HepG2 (cell line): Measurements from ENCODE around the gene SSPN. TPM values are rescaled to one million over a fixed set of nuclear protein-coding genes. Genes with fewer than 3 reads are reported as not detected.

Experiments
- AHR ChIP-seq: IDR thresholded peaks from 2 replicates; pipeline ENCODE4 v1.6.1; 2018; ENCODE audit warnings: missing genetic modification reagents, missing compliant biosample characterization
- KDM2A ChIP-seq: sonication (generic); formaldehyde crosslinking; IDR thresholded peaks from 2 replicates; pipeline ENCODE4 v1.4.0; 2020; ENCODE audit warnings: low read depth, missing genetic modification reagents, borderline replicate concordance
- NFATC3 ChIP-seq: sonication (generic); formaldehyde crosslinking; IDR thresholded peaks from 2 replicates; pipeline ENCODE4 v1.5.1; 2020; ENCODE audit warnings: mild to moderate bottlenecking, missing genetic modification reagents
- NFKBIZ ChIP-seq: IDR thresholded peaks from 2 replicates; pipeline ENCODE4 v1.6.1; 2018; ENCODE audit warnings: missing genetic modification reagents, missing compliant biosample characterization
- PHF8 ChIP-seq: sonication (generic); formaldehyde crosslinking; IDR thresholded peaks from 2 replicates; pipeline ENCODE4 v1.5.0; 2020; ENCODE audit warnings: missing genetic modification reagents
- RAD51 ChIP-seq: fragments of 450-650 bp; IDR thresholded peaks from 2 replicates; pipeline ENCODE4 v1.6.1; 2016; ENCODE audit warnings: borderline replicate concordance
- RXRB ChIP-seq: IDR thresholded peaks from 2 replicates; pipeline ENCODE4 v1.6.1; 2016; ENCODE audit warnings: borderline replicate concordance, missing genetic modification reagents, missing compliant biosample characterization
- ZNF17 ChIP-seq: sonication (generic); formaldehyde crosslinking; IDR thresholded peaks from 2 replicates; pipeline ENCODE4 v1.5.0; 2020; ENCODE audit warnings: mild to moderate bottlenecking, missing genetic modification reagents
- ZNF30 ChIP-seq: sonication (generic); formaldehyde crosslinking; IDR thresholded peaks from 2 replicates; pipeline ENCODE4 v1.5.0; 2020; ENCODE audit warnings: mild to moderate bottlenecking, missing genetic modification reagents
- ZNF331 ChIP-seq: sonication (generic); formaldehyde crosslinking; IDR thresholded peaks from 2 replicates; pipeline ENCODE4 v1.4.0; 2020; ENCODE audit warnings: missing genetic modification reagents
- ZNF598 ChIP-seq: sonication (generic); formaldehyde crosslinking; IDR thresholded peaks from 2 replicates; pipeline ENCODE4 v1.5.1; 2020; ENCODE audit warnings: mild to moderate bottlenecking, missing genetic modification reagents, borderline replicate concordance
- ZNF737 ChIP-seq: sonication (generic); formaldehyde crosslinking; IDR thresholded peaks from 2 replicates; pipeline ENCODE4 v1.5.0; 2020; ENCODE audit warnings: missing genetic modification reagents, mild to moderate bottlenecking, borderline replicate concordance
- ZNF747 ChIP-seq: sonication (generic); formaldehyde crosslinking; IDR thresholded peaks from 2 replicates; pipeline ENCODE4 v1.8.1; 2023; ENCODE audit warnings: missing genetic modification reagents, mild to moderate bottlenecking, borderline replicate concordance
- polyA plus RNA-seq, 8 experiments: library from polyadenylated mRNA; depleted of rRNA in 3 of 8; stranded (reverse) in 7 of 8; unstranded in 1 of 8; fragments of >200 nt; fragmentation: Illumina TruSeq in 4 of 8; extraction: Trizol in 4 of 8; gene quantifications; 2 replicates each; pipeline versions ENCODE4 v1.2.1 to v1.2.3, GENCODE V29; 2011 to 2016; ENCODE audit warnings: low read depth in 4 of 8, missing spikeins in 1 of 8, mixed read lengths in 1 of 8; ENCODE audit not compliant: insufficient read depth in 1 of 8
- total RNA-seq, 5 experiments: library from RNA; depleted of rRNA; stranded (reverse); fragments of >200 nt; fragmentation: Illumina TruSeq; extraction: Trizol; gene quantifications; 2 replicates each; pipeline ENCODE4 v1.2.3, GENCODE V29; 2016; ENCODE audit warnings: low read depth in 1 of 5
- TF ChIP-seq, protein P1 (sequence below): sonication (generic); formaldehyde crosslinking; IDR thresholded peaks from 2 replicates; pipeline ENCODE4 v1.4.0; 2020; ENCODE audit warnings: mild to moderate bottlenecking, missing genetic modification reagents
- TF ChIP-seq, protein P2 (sequence below): IDR thresholded peaks from 2 replicates; pipeline ENCODE4 v1.6.1; 2016
- TF ChIP-seq, protein P3 (sequence below): sonication (generic); formaldehyde crosslinking; IDR thresholded peaks from 2 replicates; pipeline ENCODE4 v1.9.0; 2021; ENCODE audit warnings: mild to moderate bottlenecking, missing genetic modification reagents
- TF ChIP-seq, protein P4 (sequence below): fragments of 450-650 bp; IDR thresholded peaks from 2 replicates; pipeline ENCODE4 v1.6.1; 2017; ENCODE audit warnings: mild to moderate bottlenecking

Gene SSPN
- total and polyA plus RNA-seq, 2 of the 13 experiments (the other 11 are each of a cell fraction or from before 2014, with no cell fraction given): not detected

DNA sequence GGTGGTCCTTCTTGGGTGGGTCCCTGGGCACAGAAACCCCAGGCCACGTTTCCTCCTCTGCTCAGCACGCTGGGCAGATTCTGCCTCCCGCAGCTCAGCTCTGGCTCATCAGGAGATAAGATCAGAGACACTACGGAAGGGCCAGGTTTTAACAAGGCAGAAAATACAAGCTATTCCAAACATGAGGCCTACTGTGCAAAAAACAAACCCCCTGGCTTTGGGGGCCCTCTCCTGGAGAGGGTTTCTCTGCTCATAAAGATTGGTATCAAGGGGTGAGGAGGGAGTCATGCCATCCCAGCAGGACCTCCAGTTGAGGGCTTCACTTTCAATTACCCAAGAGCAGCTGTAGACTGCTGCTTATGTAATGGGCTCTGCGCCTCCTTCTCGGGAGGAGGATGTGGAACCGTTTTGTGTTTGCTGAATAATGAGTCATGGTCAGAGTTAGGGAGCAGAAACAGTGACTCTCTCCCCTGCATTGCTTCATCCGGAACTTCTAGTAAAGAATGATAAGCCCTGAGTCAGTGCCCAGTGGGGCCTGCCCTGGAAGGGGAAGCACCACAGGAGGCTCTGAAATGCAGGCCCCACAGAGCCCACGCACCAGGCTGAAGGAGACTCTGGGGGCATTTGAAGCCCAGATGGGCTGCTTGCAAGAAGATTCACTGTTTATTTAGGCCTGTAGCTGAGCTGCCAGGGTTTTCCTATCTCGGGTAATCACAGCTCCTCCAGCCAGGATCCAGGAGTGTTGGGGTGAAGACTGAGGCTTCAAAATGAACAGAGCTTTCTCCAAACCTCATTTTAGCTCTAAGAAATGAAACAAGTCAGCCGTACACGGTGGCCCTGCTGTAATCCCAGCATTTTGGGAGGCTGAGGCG lies 79.3 kb downstream of the SSPN start (continued):
- 0 out of 2 replicates have a peak, but pooled peaks have one; percentile 25 for TF ChIP-seq AHR (CRISPR knock-in tag)
- TF ChIP-seq NFATC3 (CRISPR knock-in tag): no peak
- no peak for TF ChIP-seq RAD51
- no peak; the same call in 1 of the 2 replicates for TF ChIP-seq PHF8 (CRISPR knock-in tag)
- no peak for TF ChIP-seq ZNF30 (CRISPR knock-in tag)
- TF ChIP-seq NFKBIZ (CRISPR knock-in tag): 0 out of 2 replicates have a peak, but pooled peaks have one; percentile 75
- TF ChIP-seq, protein P1, sequence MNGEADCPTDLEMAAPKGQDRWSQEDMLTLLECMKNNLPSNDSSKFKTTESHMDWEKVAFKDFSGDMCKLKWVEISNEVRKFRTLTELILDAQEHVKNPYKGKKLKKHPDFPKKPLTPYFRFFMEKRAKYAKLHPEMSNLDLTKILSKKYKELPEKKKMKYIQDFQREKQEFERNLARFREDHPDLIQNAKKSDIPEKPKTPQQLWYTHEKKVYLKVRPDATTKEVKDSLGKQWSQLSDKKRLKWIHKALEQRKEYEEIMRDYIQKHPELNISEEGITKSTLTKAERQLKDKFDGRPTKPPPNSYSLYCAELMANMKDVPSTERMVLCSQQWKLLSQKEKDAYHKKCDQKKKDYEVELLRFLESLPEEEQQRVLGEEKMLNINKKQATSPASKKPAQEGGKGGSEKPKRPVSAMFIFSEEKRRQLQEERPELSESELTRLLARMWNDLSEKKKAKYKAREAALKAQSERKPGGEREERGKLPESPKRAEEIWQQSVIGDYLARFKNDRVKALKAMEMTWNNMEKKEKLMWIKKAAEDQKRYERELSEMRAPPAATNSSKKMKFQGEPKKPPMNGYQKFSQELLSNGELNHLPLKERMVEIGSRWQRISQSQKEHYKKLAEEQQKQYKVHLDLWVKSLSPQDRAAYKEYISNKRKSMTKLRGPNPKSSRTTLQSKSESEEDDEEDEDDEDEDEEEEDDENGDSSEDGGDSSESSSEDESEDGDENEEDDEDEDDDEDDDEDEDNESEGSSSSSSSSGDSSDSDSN: peak; percentile 65; the same call in 1 of the 2 replicates
- peak; percentile 69; the same call in 1 of the 2 replicates for TF ChIP-seq ZNF331 (CRISPR knock-in tag)
- no peak for TF ChIP-seq ZNF747 (CRISPR knock-in tag)
- TF ChIP-seq KDM2A: peak; percentile 67
- TF ChIP-seq ZNF598 (CRISPR knock-in tag): no peak
- TF ChIP-seq ZNF737 (CRISPR knock-in tag): no peak
- no peak for TF ChIP-seq ZNF17 (CRISPR knock-in tag)
- TF ChIP-seq, protein P2, sequence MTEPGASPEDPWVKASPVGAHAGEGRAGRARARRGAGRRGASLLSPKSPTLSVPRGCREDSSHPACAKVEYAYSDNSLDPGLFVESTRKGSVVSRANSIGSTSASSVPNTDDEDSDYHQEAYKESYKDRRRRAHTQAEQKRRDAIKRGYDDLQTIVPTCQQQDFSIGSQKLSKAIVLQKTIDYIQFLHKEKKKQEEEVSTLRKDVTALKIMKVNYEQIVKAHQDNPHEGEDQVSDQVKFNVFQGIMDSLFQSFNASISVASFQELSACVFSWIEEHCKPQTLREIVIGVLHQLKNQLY (CRISPR knock-in tag): peak; percentile 53; the same call in 1 of the 2 replicates
- peak; percentile 89 for TF ChIP-seq RXRB
- TF ChIP-seq, protein P3, sequence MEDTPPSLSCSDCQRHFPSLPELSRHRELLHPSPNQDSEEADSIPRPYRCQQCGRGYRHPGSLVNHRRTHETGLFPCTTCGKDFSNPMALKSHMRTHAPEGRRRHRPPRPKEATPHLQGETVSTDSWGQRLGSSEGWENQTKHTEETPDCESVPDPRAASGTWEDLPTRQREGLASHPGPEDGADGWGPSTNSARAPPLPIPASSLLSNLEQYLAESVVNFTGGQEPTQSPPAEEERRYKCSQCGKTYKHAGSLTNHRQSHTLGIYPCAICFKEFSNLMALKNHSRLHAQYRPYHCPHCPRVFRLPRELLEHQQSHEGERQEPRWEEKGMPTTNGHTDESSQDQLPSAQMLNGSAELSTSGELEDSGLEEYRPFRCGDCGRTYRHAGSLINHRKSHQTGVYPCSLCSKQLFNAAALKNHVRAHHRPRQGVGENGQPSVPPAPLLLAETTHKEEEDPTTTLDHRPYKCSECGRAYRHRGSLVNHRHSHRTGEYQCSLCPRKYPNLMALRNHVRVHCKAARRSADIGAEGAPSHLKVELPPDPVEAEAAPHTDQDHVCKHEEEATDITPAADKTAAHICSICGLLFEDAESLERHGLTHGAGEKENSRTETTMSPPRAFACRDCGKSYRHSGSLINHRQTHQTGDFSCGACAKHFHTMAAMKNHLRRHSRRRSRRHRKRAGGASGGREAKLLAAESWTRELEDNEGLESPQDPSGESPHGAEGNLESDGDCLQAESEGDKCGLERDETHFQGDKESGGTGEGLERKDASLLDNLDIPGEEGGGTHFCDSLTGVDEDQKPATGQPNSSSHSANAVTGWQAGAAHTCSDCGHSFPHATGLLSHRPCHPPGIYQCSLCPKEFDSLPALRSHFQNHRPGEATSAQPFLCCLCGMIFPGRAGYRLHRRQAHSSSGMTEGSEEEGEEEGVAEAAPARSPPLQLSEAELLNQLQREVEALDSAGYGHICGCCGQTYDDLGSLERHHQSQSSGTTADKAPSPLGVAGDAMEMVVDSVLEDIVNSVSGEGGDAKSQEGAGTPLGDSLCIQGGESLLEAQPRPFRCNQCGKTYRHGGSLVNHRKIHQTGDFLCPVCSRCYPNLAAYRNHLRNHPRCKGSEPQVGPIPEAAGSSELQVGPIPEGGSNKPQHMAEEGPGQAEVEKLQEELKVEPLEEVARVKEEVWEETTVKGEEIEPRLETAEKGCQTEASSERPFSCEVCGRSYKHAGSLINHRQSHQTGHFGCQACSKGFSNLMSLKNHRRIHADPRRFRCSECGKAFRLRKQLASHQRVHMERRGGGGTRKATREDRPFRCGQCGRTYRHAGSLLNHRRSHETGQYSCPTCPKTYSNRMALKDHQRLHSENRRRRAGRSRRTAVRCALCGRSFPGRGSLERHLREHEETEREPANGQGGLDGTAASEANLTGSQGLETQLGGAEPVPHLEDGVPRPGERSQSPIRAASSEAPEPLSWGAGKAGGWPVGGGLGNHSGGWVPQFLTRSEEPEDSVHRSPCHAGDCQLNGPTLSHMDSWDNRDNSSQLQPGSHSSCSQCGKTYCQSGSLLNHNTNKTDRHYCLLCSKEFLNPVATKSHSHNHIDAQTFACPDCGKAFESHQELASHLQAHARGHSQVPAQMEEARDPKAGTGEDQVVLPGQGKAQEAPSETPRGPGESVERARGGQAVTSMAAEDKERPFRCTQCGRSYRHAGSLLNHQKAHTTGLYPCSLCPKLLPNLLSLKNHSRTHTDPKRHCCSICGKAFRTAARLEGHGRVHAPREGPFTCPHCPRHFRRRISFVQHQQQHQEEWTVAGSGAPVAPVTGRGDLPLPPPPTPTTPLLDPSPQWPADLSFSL (CRISPR knock-in tag): no peak
- TF ChIP-seq, protein P4, sequence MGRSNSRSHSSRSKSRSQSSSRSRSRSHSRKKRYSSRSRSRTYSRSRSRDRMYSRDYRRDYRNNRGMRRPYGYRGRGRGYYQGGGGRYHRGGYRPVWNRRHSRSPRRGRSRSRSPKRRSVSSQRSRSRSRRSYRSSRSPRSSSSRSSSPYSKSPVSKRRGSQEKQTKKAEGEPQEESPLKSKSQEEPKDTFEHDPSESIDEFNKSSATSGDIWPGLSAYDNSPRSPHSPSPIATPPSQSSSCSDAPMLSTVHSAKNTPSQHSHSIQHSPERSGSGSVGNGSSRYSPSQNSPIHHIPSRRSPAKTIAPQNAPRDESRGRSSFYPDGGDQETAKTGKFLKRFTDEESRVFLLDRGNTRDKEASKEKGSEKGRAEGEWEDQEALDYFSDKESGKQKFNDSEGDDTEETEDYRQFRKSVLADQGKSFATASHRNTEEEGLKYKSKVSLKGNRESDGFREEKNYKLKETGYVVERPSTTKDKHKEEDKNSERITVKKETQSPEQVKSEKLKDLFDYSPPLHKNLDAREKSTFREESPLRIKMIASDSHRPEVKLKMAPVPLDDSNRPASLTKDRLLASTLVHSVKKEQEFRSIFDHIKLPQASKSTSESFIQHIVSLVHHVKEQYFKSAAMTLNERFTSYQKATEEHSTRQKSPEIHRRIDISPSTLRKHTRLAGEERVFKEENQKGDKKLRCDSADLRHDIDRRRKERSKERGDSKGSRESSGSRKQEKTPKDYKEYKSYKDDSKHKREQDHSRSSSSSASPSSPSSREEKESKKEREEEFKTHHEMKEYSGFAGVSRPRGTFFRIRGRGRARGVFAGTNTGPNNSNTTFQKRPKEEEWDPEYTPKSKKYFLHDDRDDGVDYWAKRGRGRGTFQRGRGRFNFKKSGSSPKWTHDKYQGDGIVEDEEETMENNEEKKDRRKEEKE: no peak
